GM12891 (cell line): ENCODE measurements around the gene TNFSF15.

Experiments used
- PAX5 ChIP-seq: IDR thresholded peaks from 2 replicates; pipeline ENCODE4 v1.6.1; 2011; ENCODE audit warnings: low read length, moderate library complexity, mild to moderate bottlenecking; ENCODE audit not compliant: insufficient read depth, severe bottlenecking
- POLR2A ChIP-seq: IDR thresholded peaks from 2 replicates; pipeline ENCODE4 v1.6.1; 2011; ENCODE audit warnings: low read depth, low read length, control low read depth
- POLR2AphosphoS5 ChIP-seq: IDR thresholded peaks from 2 replicates; pipeline ENCODE4 v1.6.1; 2011; ENCODE audit warnings: low read depth, low read length, control low read depth
- POU2F2 ChIP-seq: IDR thresholded peaks from 2 replicates; pipeline ENCODE4 v1.6.1; 2011; ENCODE audit warnings: low read depth, mild to moderate bottlenecking, control low read depth, low read length, moderate library complexity
- SPI1 ChIP-seq: IDR thresholded peaks from 2 replicates; pipeline ENCODE4 v1.6.1; 2011; ENCODE audit warnings: low read depth, low read length, control low read depth
- TAF1 ChIP-seq: IDR thresholded peaks from 2 replicates; pipeline ENCODE4 v1.6.1; 2011; ENCODE audit warnings: low read depth, low read length, control low read depth

- TF ChIP-seq POLR2A (no peak), PAX5 (no peak), POLR2AphosphoS5 (no peak), TAF1 (no peak), SPI1 (no peak), POU2F2 (no peak)
Measured at GRCh38 chr9:114799441-114799840, 6.4 kb downstream of the TNFSF15 start.
